Spleen (tissue), 11 donors: Measurements from ENCODE around the gene TXNDC17. TPM values are rescaled to one million over a fixed set of nuclear protein-coding genes. Genes with fewer than 3 reads are reported as not detected.
"Not testable (repeated sequence)": the region's sequence is repeated elsewhere in the genome, so short reads cannot be mapped to it uniquely, and the experiment has no call there.

Source experiments
- DNase-seq: peaks from one replicate; pipeline ENCODE4 v3.0.0-alpha.2; 2020
- H3K27ac ChIP-seq, 8 donors: fragments of 200-600 bp; sonication (generic) in 7 of 8; 1 replicate in 4 of 8; 2 replicates in 4 of 8; pipeline versions ENCODE4 v1.5.0 to v1.8.0; 2016 to 2021; ENCODE audit warnings: inconsistent platforms in 4 of 8, mild to moderate bottlenecking in 4 of 8, moderate library complexity in 1 of 8
- H3K27me3 ChIP-seq, 7 donors: fragments of 200-600 bp; sonication (generic) in 6 of 7; replicated peaks in 1 of 7; 1 replicate in 4 of 7; 2 replicates in 3 of 7; pipeline versions ENCODE4 v1.5.0 to v1.8.0; 2016 to 2021; ENCODE audit warnings: inconsistent platforms in 3 of 7, mild to moderate bottlenecking in 1 of 7
- H3K36me3 ChIP-seq, 6 donors: fragments of 200-600 bp; sonication (generic) in 5 of 6; 1 replicate in 4 of 6; 2 replicates in 2 of 6; pipeline versions ENCODE4 v1.5.0 to v1.8.0; 2016 to 2021; ENCODE audit warnings: inconsistent platforms in 2 of 6
- H3K4me1 ChIP-seq, 6 donors: fragments of 200-600 bp; sonication (generic) in 5 of 6; 1 replicate in 3 of 6; 2 replicates in 3 of 6; pipeline versions ENCODE4 v1.5.0 to v1.8.0; 2016 to 2021; ENCODE audit warnings: inconsistent platforms in 3 of 6
- H3K4me3 ChIP-seq, 8 donors: fragments of 200-600 bp; sonication (generic) in 7 of 8; 1 replicate in 4 of 8; 2 replicates in 4 of 8; pipeline versions ENCODE4 v1.5.0 to v1.8.0; 2016 to 2021; ENCODE audit warnings: inconsistent platforms in 4 of 8, mild to moderate bottlenecking in 4 of 8, moderate library complexity in 2 of 8
- H3K9me3 ChIP-seq, 8 donors: fragments of 200-600 bp; sonication (generic) in 7 of 8; 1 replicate in 4 of 8; 2 replicates in 4 of 8; pipeline versions ENCODE4 v1.5.0 to v1.8.0; 2016 to 2021; ENCODE audit warnings: inconsistent platforms in 4 of 8
- POLR2A ChIP-seq, 3 donors: fragments of 450-650 bp; IDR thresholded peaks; one replicate each; pipeline ENCODE4 v1.5.1; 2017; ENCODE audit warnings: antibody characterized with exemption in 3 of 3, mild to moderate bottlenecking in 1 of 3
- POLR2AphosphoS5 ChIP-seq, 3 donors: sonication (generic); formaldehyde crosslinking; IDR thresholded peaks; one replicate each; pipeline ENCODE4 v1.5.1; 2017; ENCODE audit warnings: antibody characterized with exemption in 3 of 3
- WGBS, 5 donors: extraction: QIAGEN DNeasy Blood & Tissue Kit in 3 of 5; methylation state at CpG; one replicate each; pipeline versions ENCODE4 v1.1.5 to v1.1.7; 2013 to 2018; 5-methylcytosine and 5-hydroxymethylcytosine counted together
- intact Hi-C: fragments of 100-400 bp; cut with DNase I; formaldehyde crosslinking; loops from one replicate; pipeline ENCODE4 v1.15.0; 2023; ENCODE audit warnings: low total_unique reads
- microRNA-seq, 3 donors: library from miRNA; unstranded; fragments of <30 nt; microRNA quantifications; one replicate each; pipeline versions ENCODE4 to v1.1.0, GENCODE V29; 2019 to 2020
- polyA plus RNA-seq, 3 donors: library from polyadenylated mRNA; stranded (reverse); fragments of 200-250 nt; gene quantifications; one replicate each; pipeline ENCODE4 v1.2.1, GENCODE V29; 2013
- small RNA-seq, 4 donors: library from RNA; depleted of rRNA; stranded (forward); fragments of <200 nt; gene quantifications; one replicate each; pipeline ENCODE3, GENCODE V24; 2016
- total RNA-seq, 7 donors: library from RNA; depleted of rRNA in 3 of 7; stranded (reverse); fragments of >200 nt in 3 of 7; fragmentation: NEBNext Ultra II Directional in 4 of 7; extraction: Animal tissue kit (Norgen Biotek cat#: 25700) in 4 of 7; gene quantifications; one replicate each; pipeline versions ENCODE4 v1.1.0 to v1.2.1, GENCODE V29; 2016 to 2021
- TF ChIP-seq, protein P1 (sequence below), 11 experiments: fragments of 200-600 bp in 7 of 11; fragments of 450-650 bp in 4 of 11; sonication (generic) in 4 of 11; IDR thresholded peaks in 8 of 11; conservative IDR thresholded peaks in 3 of 11; 1 replicate in 7 of 11; 2 replicates in 4 of 11; pipeline versions ENCODE4 v1.4.0 to v1.8.0; 2016 to 2021; ENCODE audit warnings: antibody characterized with exemption in 11 of 11, inconsistent platforms in 4 of 11, mild to moderate bottlenecking in 1 of 11
- donor health status: healthy with polysubstance abuse.
- donor health status: DM: no; HTN: no; CAD: no; lungs with moderate emphysema.
- donor health status: DM: no; HTN: no; CAD: no.
- donor health status: Bipolar disorder and iron deficiency.
- donor health status: healthy.
- donor health status: DM: no; HTN: no; CAD: no.
- donor health status: DM: yes; HTN: yes; CAD: no.

TXNDC17 gene
- total and polyA plus RNA-seq, 10 donors: 38.8 to 215 (median 84.7) TPM

DNA sequence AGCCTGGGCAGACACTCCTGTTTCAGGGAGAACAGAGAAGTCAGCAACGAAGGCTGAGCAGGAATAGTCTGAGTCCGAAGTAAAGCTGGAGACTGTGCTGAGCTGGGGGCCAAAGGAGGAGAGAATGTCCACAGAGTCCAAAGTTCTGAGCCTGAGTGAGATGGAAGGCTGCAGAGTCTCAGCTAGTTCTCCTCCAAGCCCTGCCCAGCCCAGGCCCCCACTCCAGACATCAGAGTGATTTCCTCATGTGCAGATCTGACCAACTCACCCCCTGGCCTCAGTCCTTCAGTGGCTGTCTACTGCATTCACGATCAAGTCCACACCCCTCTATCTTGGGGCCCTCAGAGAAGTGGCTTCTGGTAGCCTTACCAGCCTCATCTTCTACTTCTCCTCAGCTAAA is 50.7 kb downstream of the TXNDC17 start:
- Histone ChIP-seq H3K4me3 (no peak overlapping the region), H3K9me3 (no peaks in the 10 kb centered on the region), H3K4me1 (no peaks in the 10 kb centered on the region), H3K27me3 (peaks cover 0 to 56% (median 0%) of the 10 kb centered on the region in 7 donors), H3K36me3 (no peaks in the 10 kb centered on the region), H3K27ac (no peak overlapping the region)
- intact Hi-C loops: no loop called here
- DNase-seq: no peak
- WGBS, 5 donors: 80 to 86% (median 83%) methylated on average over 3 of the region's 3 CpGs
- TF ChIP-seq POLR2A (IDR thresholded peaks at IDR 0.05): no peak
- TF ChIP-seq, protein P1, sequence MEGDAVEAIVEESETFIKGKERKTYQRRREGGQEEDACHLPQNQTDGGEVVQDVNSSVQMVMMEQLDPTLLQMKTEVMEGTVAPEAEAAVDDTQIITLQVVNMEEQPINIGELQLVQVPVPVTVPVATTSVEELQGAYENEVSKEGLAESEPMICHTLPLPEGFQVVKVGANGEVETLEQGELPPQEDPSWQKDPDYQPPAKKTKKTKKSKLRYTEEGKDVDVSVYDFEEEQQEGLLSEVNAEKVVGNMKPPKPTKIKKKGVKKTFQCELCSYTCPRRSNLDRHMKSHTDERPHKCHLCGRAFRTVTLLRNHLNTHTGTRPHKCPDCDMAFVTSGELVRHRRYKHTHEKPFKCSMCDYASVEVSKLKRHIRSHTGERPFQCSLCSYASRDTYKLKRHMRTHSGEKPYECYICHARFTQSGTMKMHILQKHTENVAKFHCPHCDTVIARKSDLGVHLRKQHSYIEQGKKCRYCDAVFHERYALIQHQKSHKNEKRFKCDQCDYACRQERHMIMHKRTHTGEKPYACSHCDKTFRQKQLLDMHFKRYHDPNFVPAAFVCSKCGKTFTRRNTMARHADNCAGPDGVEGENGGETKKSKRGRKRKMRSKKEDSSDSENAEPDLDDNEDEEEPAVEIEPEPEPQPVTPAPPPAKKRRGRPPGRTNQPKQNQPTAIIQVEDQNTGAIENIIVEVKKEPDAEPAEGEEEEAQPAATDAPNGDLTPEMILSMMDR (IDR thresholded peaks at IDR 0.05 in 8 of 11, conservative IDR thresholded peaks at IDR 0.05 in 3 of 11): no peak
- no peak for TF ChIP-seq POLR2AphosphoS5 (IDR thresholded peaks at IDR 0.05)

DNA sequence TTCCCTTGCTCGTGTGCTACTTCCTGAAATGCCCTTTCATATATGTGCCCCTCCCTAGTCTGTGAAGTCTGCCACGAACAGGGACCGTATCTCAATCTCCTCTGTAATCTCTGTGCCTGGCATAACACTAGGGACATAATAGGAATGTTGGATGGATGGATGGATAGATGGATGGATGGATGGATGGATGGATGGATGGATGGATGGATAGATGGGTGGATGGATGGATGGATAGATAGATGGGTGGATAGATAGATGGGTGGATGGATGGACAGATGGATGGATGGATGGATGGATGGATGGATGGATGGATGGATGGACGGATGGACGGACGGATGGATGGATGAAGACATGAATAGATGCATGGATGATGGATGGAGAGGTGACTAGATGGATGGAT is 51.1 kb downstream of the TXNDC17 start:
- H3K4me3 ChIP-seq, H3K4me1 ChIP-seq, H3K9me3 ChIP-seq, intact Hi-C loops, H3K36me3 ChIP-seq, DNase-seq, H3K27ac ChIP-seq: not testable (repeated sequence)
- H3K27me3 ChIP-seq: peaks cover 0 to 56% (median 0%) of the 10 kb centered on the region in 7 donors
- WGBS, 5 donors: 60 to 67% (median 64%) methylated on average over 6 of the region's 6 CpGs

Small RNA genes within 50 kb of the gene (microRNA-seq; reads per million reads assigned to microRNA genes)
- 0 reads per million in 3 donors for gene MIR4520-1
- 0 reads per million in 3 donors for gene MIR4520-2

Small RNA genes within 50 kb of the gene (small RNA-seq; reads per million reads assigned to genes)
- gene MIR4520-1 (0 to 0.21 (median 0.07) reads per million in 4 donors), gene RNA5SP435 (1.6 to 3.2 (median 1.8) reads per million in 4 donors)

Other genes starting within 250 kb of the TXNDC17 start
- under 1 TPM in 4 of 7 donors, not detected in 3; 0.17 to 0.34 (median 0.29) TPM for gene AIPL1, start 205.9 kb upstream of the TXNDC17 start, total RNA-seq
- under 1 TPM in 2 of 3 donors, not detected in 1; 0.10 to 0.24 TPM for gene AIPL1, start 205.9 kb upstream of the TXNDC17 start, polyA plus RNA-seq
- gene PIMREG, start 196.6 kb upstream of the TXNDC17 start, total RNA-seq: 10 to 100 TPM in 1 of 7 donors, 1 to 10 TPM in 6; 1.8 to 11.6 (median 3.9) TPM
- 1 to 10 TPM; 1.3 to 4.0 (median 1.6) TPM for gene PIMREG, start 196.6 kb upstream of the TXNDC17 start, polyA plus RNA-seq
- gene PITPNM3, start 84.5 kb upstream of the TXNDC17 start, total RNA-seq: 100 to 1,000 TPM in 6 of 7 donors, 10 to 100 TPM in 1; 51.9 to 215 (median 140) TPM
- 10 to 100 TPM in 1 of 3 donors, 1 to 10 TPM in 2; 5.4 to 63.3 (median 9.1) TPM for gene PITPNM3, start 84.5 kb upstream of the TXNDC17 start, polyA plus RNA-seq
- 10 to 100 TPM; 13.1 to 21.8 (median 18.9) TPM for gene KIAA0753, start 349 bp upstream of the TXNDC17 start, total RNA-seq
- 1 to 10 TPM; 4.2 to 9.5 (median 5.6) TPM for gene KIAA0753, start 349 bp upstream of the TXNDC17 start, polyA plus RNA-seq
- 10 to 100 TPM in 6 of 7 donors, 1 to 10 TPM in 1; 6.0 to 18.2 (median 16.1) TPM for gene MED31, start 10.5 kb downstream of the TXNDC17 start, total RNA-seq
- gene MED31, start 10.5 kb downstream of the TXNDC17 start, polyA plus RNA-seq: 10 to 100 TPM; 17.3 to 28.9 (median 17.5) TPM
- gene C17orf100, start 10.7 kb downstream of the TXNDC17 start, total RNA-seq: 1 to 10 TPM; 1.1 to 2.8 (median 2.3) TPM
- gene C17orf100, start 10.7 kb downstream of the TXNDC17 start, polyA plus RNA-seq: 1 to 10 TPM; 4.2 to 4.7 (median 4.3) TPM
- gene SLC13A5, start 72.3 kb downstream of the TXNDC17 start, total RNA-seq: 10 to 100 TPM in 2 of 7 donors, 1 to 10 TPM in 5; 1.3 to 18.4 (median 7.0) TPM
- gene SLC13A5, start 72.3 kb downstream of the TXNDC17 start, polyA plus RNA-seq: 1 to 10 TPM; 1.0 to 2.8 (median 1.3) TPM
- gene XAF1, start 115.0 kb downstream of the TXNDC17 start, total RNA-seq: 100 to 1,000 TPM in 5 of 7 donors, 10 to 100 TPM in 2; 69.0 to 176 (median 117) TPM
- gene XAF1, start 115.0 kb downstream of the TXNDC17 start, polyA plus RNA-seq: 10 to 100 TPM; 26.4 to 61.6 (median 31.4) TPM
- under 1 TPM in 2 of 7 donors, not detected in 5; 0.70 to 0.75 TPM for gene FBXO39, start 135.2 kb downstream of the TXNDC17 start, total RNA-seq
- under 1 TPM in 2 of 3 donors, not detected in 1; 0.26 to 0.27 TPM for gene FBXO39, start 135.2 kb downstream of the TXNDC17 start, polyA plus RNA-seq
- gene TEKT1, start 190.7 kb downstream of the TXNDC17 start, total RNA-seq: not detected
- not detected for gene TEKT1, start 190.7 kb downstream of the TXNDC17 start, polyA plus RNA-seq